HEK293 (cell line): ENCODE measurements around the gene AMPD1.
A peak's percentile ranks its signal among the peaks of the same experiment; 100 is the strongest.

Source experiments
- CTCF ChIA-PET: fragments of 350-600 bp; formaldehyde crosslinking; extraction: SDS; loops from one replicate; lab custom pipeline; 2021; ENCODE audit warnings: antibody characterized with exemption; lab: Yijun Ruan, JAX
- POLR2A ChIA-PET: fragments of 300-600 bp; formaldehyde crosslinking; extraction: SDS; loops from one replicate; lab custom pipeline; 2020; ENCODE audit warnings: antibody characterized with exemption, inconsistent platforms; lab: Yijun Ruan, JAX
- H3K27ac ChIP-seq: fragments of 200-500 bp; sonication (Bioruptor generic); 2 replicates; pipeline ENCODE4 v1.5.1; 2014; ENCODE audit warnings: low read depth, low read length, control low read depth, inconsistent platforms; ENCODE audit errors: extremely low read depth
- H3K36me3 ChIP-seq, 2 experiments: fragments of 200-500 bp in 1 of 2; sonication (Bioruptor generic) in 1 of 2; 1 replicate in 1 of 2; 2 replicates in 1 of 2; pipeline ENCODE4 v1.5.1; 2014 to 2017; ENCODE audit warnings: inconsistent platforms in 2 of 2, low read length in 2 of 2; ENCODE audit not compliant: control insufficient read depth in 2 of 2, insufficient read depth in 1 of 2
- H3K4me1 ChIP-seq: fragments of 200-500 bp; sonication (Bioruptor generic); 2 replicates; pipeline ENCODE4 v1.5.1; 2014; ENCODE audit warnings: mild to moderate bottlenecking, low read length, inconsistent platforms; ENCODE audit not compliant: control insufficient read depth, insufficient read depth
- H3K4me3 ChIP-seq: 2 replicates; pipeline ENCODE4 v1.5.1; 2011; ENCODE audit warnings: low read depth, mild to moderate bottlenecking, control low read depth, low read length, moderate library complexity
- H3K9me3 ChIP-seq: fragments of 200-500 bp; sonication (Bioruptor generic); 2 replicates; pipeline ENCODE4 v1.5.1; 2014; ENCODE audit warnings: low read depth, low read length, inconsistent platforms; ENCODE audit not compliant: control insufficient read depth, insufficient read depth
- ELK4 ChIP-seq: IDR thresholded peaks from 2 replicates; pipeline ENCODE4 v1.6.1; 2011; ENCODE audit warnings: mild to moderate bottlenecking, low read depth, low read length, borderline replicate concordance
- HIC1 ChIP-seq: fragments of 450-650 bp; formaldehyde crosslinking; IDR thresholded peaks from 2 replicates; pipeline ENCODE4 v1.5.1; 2016; ENCODE audit warnings: missing biosample characterization, missing genetic modification characterization
- KLF10 ChIP-seq: fragments of 450-650 bp; IDR thresholded peaks from 2 replicates; pipeline ENCODE4 v1.5.1; 2018; ENCODE audit warnings: missing biosample characterization, mild to moderate bottlenecking, missing genetic modification characterization
- KLF7 ChIP-seq: fragments of 450-650 bp; formaldehyde crosslinking; IDR thresholded peaks from 2 replicates; pipeline ENCODE4 v1.5.1; 2016; ENCODE audit warnings: missing biosample characterization, missing genetic modification characterization, borderline replicate concordance
- REST ChIP-seq: fragments of 450-650 bp; formaldehyde crosslinking; IDR thresholded peaks from 2 replicates; pipeline ENCODE4 v1.5.1; 2016; ENCODE audit warnings: missing biosample characterization, missing genetic modification characterization
- SCRT1 ChIP-seq: fragments of 450-650 bp; formaldehyde crosslinking; IDR thresholded peaks from 2 replicates; pipeline ENCODE4 v1.5.1; 2016; ENCODE audit warnings: missing biosample characterization, missing genetic modification characterization, borderline replicate concordance
- SP7 ChIP-seq: fragments of 450-650 bp; formaldehyde crosslinking; IDR thresholded peaks from 2 replicates; pipeline ENCODE4 v1.5.1; 2016; ENCODE audit warnings: missing biosample characterization, missing genetic modification characterization
- ZBTB17 ChIP-seq: fragments of 450-650 bp; formaldehyde crosslinking; IDR thresholded peaks from 2 replicates; pipeline ENCODE4 v1.5.1; 2016; ENCODE audit warnings: missing biosample characterization, missing genetic modification characterization
- ZNF146 ChIP-seq: fragments of 450-650 bp; formaldehyde crosslinking; IDR thresholded peaks from 2 replicates; pipeline ENCODE4 v1.5.1; 2016; ENCODE audit warnings: missing biosample characterization, missing genetic modification characterization
- ZNF157 ChIP-seq: fragments of 450-650 bp; formaldehyde crosslinking; IDR thresholded peaks from 2 replicates; pipeline ENCODE4 v1.5.1; 2016; ENCODE audit warnings: missing biosample characterization, missing genetic modification characterization
- ZNF239 ChIP-seq: fragments of 450-650 bp; formaldehyde crosslinking; IDR thresholded peaks from 2 replicates; pipeline ENCODE4 v1.5.1; 2016; ENCODE audit warnings: missing biosample characterization, missing genetic modification characterization
- ZNF394 ChIP-seq: fragments of 450-650 bp; formaldehyde crosslinking; IDR thresholded peaks from 2 replicates; pipeline ENCODE4 v1.5.1; 2016; ENCODE audit warnings: missing biosample characterization, missing genetic modification characterization, mild to moderate bottlenecking, moderate library complexity, borderline replicate concordance
- ZNF433 ChIP-seq: fragments of 450-650 bp; formaldehyde crosslinking; IDR thresholded peaks from 2 replicates; pipeline ENCODE4 v1.5.1; 2016; ENCODE audit warnings: missing biosample characterization, missing genetic modification characterization, low read depth
- ZNF48 ChIP-seq: fragments of 450-650 bp; formaldehyde crosslinking; IDR thresholded peaks from 2 replicates; pipeline ENCODE4 v1.5.1; 2016; ENCODE audit warnings: missing biosample characterization, missing genetic modification characterization
- ZNF501 ChIP-seq: fragments of 450-650 bp; formaldehyde crosslinking; IDR thresholded peaks from 2 replicates; pipeline ENCODE4 v1.5.1; 2016; ENCODE audit warnings: missing biosample characterization, missing genetic modification characterization
- ZNF560 ChIP-seq: fragments of 450-650 bp; formaldehyde crosslinking; IDR thresholded peaks from 2 replicates; pipeline ENCODE4 v1.5.1; 2017; ENCODE audit warnings: missing biosample characterization, missing genetic modification characterization, borderline replicate concordance
- ZNF660 ChIP-seq: fragments of 450-650 bp; IDR thresholded peaks from 2 replicates; pipeline ENCODE4 v1.5.1; 2018; ENCODE audit warnings: missing biosample characterization, mild to moderate bottlenecking, missing genetic modification characterization
- ZNF677 ChIP-seq: fragments of 450-650 bp; IDR thresholded peaks from 2 replicates; pipeline ENCODE4 v1.5.0; 2018; ENCODE audit warnings: missing biosample characterization, mild to moderate bottlenecking, missing genetic modification characterization, moderate library complexity
- ZNF837 ChIP-seq: fragments of 450-650 bp; formaldehyde crosslinking; IDR thresholded peaks from 2 replicates; pipeline ENCODE4 v1.5.1; 2016; ENCODE audit warnings: missing biosample characterization, missing genetic modification characterization
- TF ChIP-seq, protein P1 (sequence below): fragments of 450-650 bp; formaldehyde crosslinking; IDR thresholded peaks from 2 replicates; pipeline ENCODE4 v1.5.1; 2017; ENCODE audit warnings: missing biosample characterization, missing genetic modification characterization
- TF ChIP-seq, protein P2 (sequence below): fragments of 450-650 bp; formaldehyde crosslinking; IDR thresholded peaks from 2 replicates; pipeline ENCODE4 v1.5.1; 2017; ENCODE audit warnings: missing biosample characterization, missing genetic modification characterization

Gene AMPD1

DNA sequence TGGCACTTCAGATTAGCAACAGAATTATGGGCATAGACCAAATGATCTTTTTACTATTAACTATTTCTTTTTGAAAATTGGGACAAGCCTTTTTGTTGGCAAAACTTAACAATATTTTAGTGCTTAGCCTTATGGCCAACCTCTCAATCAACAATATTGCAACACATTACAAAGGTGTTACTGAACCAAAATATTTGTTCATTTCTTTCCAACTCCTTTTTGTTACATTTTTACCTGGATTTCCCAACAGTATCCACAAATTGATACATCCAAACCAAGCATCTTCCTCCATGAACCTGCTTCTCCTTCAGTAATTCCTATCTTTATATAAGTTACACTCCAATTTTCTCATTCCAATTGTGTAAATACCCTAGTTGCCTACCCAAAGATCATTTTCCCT is 1.5 kb upstream of the AMPD1 start:
- POLR2A ChIA-PET, result no interaction called here
- Histone ChIP-seq H3K4me3 (no peak overlapping the region), H3K27ac (no peak overlapping the region), H3K9me3 (no peaks in the 10 kb centered on the region), H3K4me1 (no peaks in the 10 kb centered on the region), H3K36me3 (no peaks in the 10 kb centered on the region)
- CTCF ChIA-PET, result no interaction called here
- TF ChIP-seq HIC1 (no peak), ZNF146 (no peak), ZNF157 (tag by site-specific recombination) (no peak), SCRT1 (tag by site-specific recombination) (no peak), ZNF660 (no peak), ZNF48 (tag by site-specific recombination) (no peak), ZNF677 (no peak), ZNF239 (tag by site-specific recombination) (no peak), ZNF837 (tag by site-specific recombination) (no peak), SP7 (tag by site-specific recombination) (no peak), ELK4 (no peak)
- TF ChIP-seq, protein P1, sequence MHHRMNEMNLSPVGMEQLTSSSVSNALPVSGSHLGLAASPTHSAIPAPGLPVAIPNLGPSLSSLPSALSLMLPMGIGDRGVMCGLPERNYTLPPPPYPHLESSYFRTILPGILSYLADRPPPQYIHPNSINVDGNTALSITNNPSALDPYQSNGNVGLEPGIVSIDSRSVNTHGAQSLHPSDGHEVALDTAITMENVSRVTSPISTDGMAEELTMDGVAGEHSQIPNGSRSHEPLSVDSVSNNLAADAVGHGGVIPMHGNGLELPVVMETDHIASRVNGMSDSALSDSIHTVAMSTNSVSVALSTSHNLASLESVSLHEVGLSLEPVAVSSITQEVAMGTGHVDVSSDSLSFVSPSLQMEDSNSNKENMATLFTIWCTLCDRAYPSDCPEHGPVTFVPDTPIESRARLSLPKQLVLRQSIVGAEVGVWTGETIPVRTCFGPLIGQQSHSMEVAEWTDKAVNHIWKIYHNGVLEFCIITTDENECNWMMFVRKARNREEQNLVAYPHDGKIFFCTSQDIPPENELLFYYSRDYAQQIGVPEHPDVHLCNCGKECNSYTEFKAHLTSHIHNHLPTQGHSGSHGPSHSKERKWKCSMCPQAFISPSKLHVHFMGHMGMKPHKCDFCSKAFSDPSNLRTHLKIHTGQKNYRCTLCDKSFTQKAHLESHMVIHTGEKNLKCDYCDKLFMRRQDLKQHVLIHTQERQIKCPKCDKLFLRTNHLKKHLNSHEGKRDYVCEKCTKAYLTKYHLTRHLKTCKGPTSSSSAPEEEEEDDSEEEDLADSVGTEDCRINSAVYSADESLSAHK (tag by site-specific recombination), result no peak
- TF ChIP-seq, protein P2, sequence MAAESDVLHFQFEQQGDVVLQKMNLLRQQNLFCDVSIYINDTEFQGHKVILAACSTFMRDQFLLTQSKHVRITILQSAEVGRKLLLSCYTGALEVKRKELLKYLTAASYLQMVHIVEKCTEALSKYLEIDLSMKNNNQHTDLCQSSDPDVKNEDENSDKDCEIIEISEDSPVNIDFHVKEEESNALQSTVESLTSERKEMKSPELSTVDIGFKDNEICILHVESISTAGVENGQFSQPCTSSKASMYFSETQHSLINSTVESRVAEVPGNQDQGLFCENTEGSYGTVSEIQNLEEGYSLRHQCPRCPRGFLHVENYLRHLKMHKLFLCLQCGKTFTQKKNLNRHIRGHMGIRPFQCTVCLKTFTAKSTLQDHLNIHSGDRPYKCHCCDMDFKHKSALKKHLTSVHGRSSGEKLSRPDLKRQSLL (tag by site-specific recombination), result no peak

DNA sequence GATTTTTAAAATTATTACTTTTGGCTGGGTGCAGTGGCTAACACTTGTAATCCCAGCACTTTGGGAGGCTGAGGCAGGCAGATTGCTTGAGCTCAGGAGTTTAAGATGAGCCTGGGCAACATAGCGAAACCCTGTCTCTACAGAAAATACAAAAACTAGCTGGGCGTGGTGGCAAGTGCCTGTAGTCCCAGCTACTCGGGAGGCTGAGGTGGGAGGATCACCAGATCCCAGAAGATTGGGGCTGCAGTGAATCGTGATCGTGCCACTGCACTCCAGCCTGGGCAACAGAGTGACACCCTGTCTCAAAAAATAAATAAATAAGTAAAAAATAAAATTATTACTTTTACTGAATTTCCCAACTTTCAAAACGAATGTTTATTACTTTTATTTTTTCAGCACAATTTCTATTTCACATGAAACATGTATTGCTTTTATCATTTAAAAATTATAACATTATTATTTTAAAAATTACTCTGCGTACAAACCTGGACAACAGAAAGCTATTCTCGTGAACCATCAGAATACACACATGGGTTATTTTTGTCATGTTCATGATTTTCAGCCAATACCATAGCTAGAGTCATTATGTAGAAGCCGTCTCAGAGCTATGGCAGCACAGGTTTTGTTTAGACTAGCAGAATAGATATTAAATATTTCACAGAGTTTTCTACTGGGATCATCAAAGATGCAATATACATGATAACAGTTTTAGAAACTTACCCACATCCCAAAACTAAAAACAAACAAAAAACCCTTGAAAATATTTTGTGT is 621 bp downstream of the AMPD1 start:
- POLR2A ChIA-PET, result interaction anchor here (0.6 to 0.9 kb wide), 2 partner anchors 22 to 27 kb away, joined by 3 read pairs; partner anchors contain the start of gene NRAS

GRCh38 chr1:114692947-114693346 is 2.4 kb downstream of the AMPD1 start:
- Histone ChIP-seq H3K9me3 (no peaks in the 10 kb centered on the region), H3K27ac (no peak overlapping the region), H3K4me1 (no peaks in the 10 kb centered on the region), H3K4me3 (no peak overlapping the region), H3K36me3 (no peaks in the 10 kb centered on the region)
- CTCF ChIA-PET, result interaction anchor here (0.6 to 0.9 kb wide), 2 partner anchors 21 to 24 kb away, joined by 3 read pairs; no protein-coding TSS in a partner anchor
- POLR2A ChIA-PET, result no interaction called here
- peak; percentile 39; the same call in 1 of the 2 replicates for TF ChIP-seq ZNF433 (tag by site-specific recombination)
- no peak for TF ChIP-seq SCRT1 (tag by site-specific recombination)
- 0 out of 2 replicates have a peak, but pooled peaks have one; percentile 36 for TF ChIP-seq ZNF560 (tag by site-specific recombination)
- peak; percentile 95 for TF ChIP-seq ZNF394 (tag by site-specific recombination)
- TF ChIP-seq ZNF501 (tag by site-specific recombination), result no peak; the same call in 1 of the 2 replicates
- no peak for TF ChIP-seq ZBTB17
- TF ChIP-seq REST (tag by site-specific recombination), result peak; percentile 51; the same call in 1 of the 2 replicates

More for the DNA sequence above, 621 bp downstream of the AMPD1 start:
- Histone ChIP-seq H3K4me1 (no peaks in the 10 kb centered on the region), H3K9me3 (no peaks in the 10 kb centered on the region), H3K27ac (no peak overlapping the region), H3K36me3 (no peaks in the 10 kb centered on the region), H3K4me3 (no peak overlapping the region)
- CTCF ChIA-PET, result interaction anchor here (0.6 to 1.3 kb wide), 3 partner anchors 25 to 348 kb away, joined by 3 to 4 read pairs (median 4); partner anchors contain the start of gene DENND2C
- TF ChIP-seq KLF7 (tag by site-specific recombination) (no peak), KLF10 (tag by site-specific recombination) (no peak)
